ENCODE data around the gene BID. TPM values are rescaled to one million over a fixed set of nuclear protein-coding genes. Genes with fewer than 3 reads are reported as not detected.

The BID gene
- total RNA-seq, 2 donors from 2014 or later = 13.5 to 18.1 TPM

- no peak for TF ChIP-seq CTCF (IDR thresholded peaks at IDR 0.05)
- H3K36me3 ChIP-seq = peaks cover 35% of the 10 kb centered on the region
Measured at GRCh38 chr22:17728786-17729185, 45.5 kb downstream of the BID start.

GRCh38 chr22:17726928-17727897 lies 47.1 kb downstream of the BID start:
- no peak for TF ChIP-seq CTCF (IDR thresholded peaks at IDR 0.05)
- Histone ChIP-seq H3K27ac (peak overlapping the region; percentile 35 to 74), H3K4me1 (ENCODE audit: control insufficient read depth in 1 of 2, low read depth in 2 of 2) (peaks cover 17 to 35% of the 10 kb centered on the region in 2 donors), H3K9me3 (no peaks in the 10 kb centered on the region), H3K4me3 (no peak overlapping the region), H3K36me3 (peaks cover 22% of the 10 kb centered on the region), H3K27me3 (replicated peaks; ENCODE audit: insufficient read depth) (no peaks in the 10 kb centered on the region)
- DNase-seq (ENCODE audit: low spot score) = no peak
- no peak for ATAC-seq (ENCODE audit: insufficient number of reproducible peaks, low FRiP score, low read depth)

More at GRCh38 chr22:17728786-17729185, 45.5 kb downstream of the BID start:
- Histone ChIP-seq H3K9me3 (no peaks in the 10 kb centered on the region), H3K27ac (no peak overlapping the region), H3K4me1 (ENCODE audit: control insufficient read depth in 1 of 2, low read depth in 2 of 2) (peaks cover 17 to 35% of the 10 kb centered on the region in 2 donors), H3K27me3 (replicated peaks; ENCODE audit: insufficient read depth) (no peaks in the 10 kb centered on the region), H3K4me3 (no peak overlapping the region)
- ATAC-seq (ENCODE audit: insufficient number of reproducible peaks, low FRiP score, low read depth) = no peak
- no peak for DNase-seq (ENCODE audit: low spot score)

- H3K27ac ChIP-seq = peak overlapping the region; percentile 38 to 74
- no peak for ATAC-seq (ENCODE audit: insufficient number of reproducible peaks, low FRiP score, low read depth)
- TF ChIP-seq CTCF (IDR thresholded peaks at IDR 0.05) = no peak
Measured at GRCh38 chr22:17726006-17726927, 48.0 kb downstream of the BID start.

GRCh38 chr22:17725500-17725796 lies 48.8 kb downstream of the BID start:
- H3K4me1 ChIP-seq (ENCODE audit: control insufficient read depth in 1 of 2, low read depth in 2 of 2) = peaks cover 17 to 35% of the 10 kb centered on the region in 2 donors
- H3K27ac ChIP-seq = peak overlapping the region; percentile 38 to 58
- peaks cover 16% of the 10 kb centered on the region for H3K36me3 ChIP-seq
- H3K9me3 ChIP-seq = no peaks in the 10 kb centered on the region
- DNase-seq (ENCODE audit: low spot score) = no peak
- TF ChIP-seq CTCF (IDR thresholded peaks at IDR 0.05) = no peak
- ATAC-seq (ENCODE audit: insufficient number of reproducible peaks, low FRiP score, low read depth) = no peak
- no peaks in the 10 kb centered on the region for H3K27me3 ChIP-seq (replicated peaks; ENCODE audit: insufficient read depth)
- no peak overlapping the region for H3K4me3 ChIP-seq

More at GRCh38 chr22:17726006-17726927, 48.0 kb downstream of the BID start:
- H3K4me3 ChIP-seq = no peak overlapping the region
- H3K27me3 ChIP-seq (replicated peaks; ENCODE audit: insufficient read depth) = no peaks in the 10 kb centered on the region
- no peaks in the 10 kb centered on the region for H3K9me3 ChIP-seq
- peaks cover 16% of the 10 kb centered on the region for H3K36me3 ChIP-seq
- peaks cover 17 to 35% of the 10 kb centered on the region in 2 donors for H3K4me1 ChIP-seq (ENCODE audit: control insufficient read depth in 1 of 2, low read depth in 2 of 2)
- no peak for DNase-seq (ENCODE audit: low spot score)
